Measurements from ENCODE around the gene ADCY10.
"Not testable (repeated sequence)": the region's sequence is repeated elsewhere in the genome, so short reads cannot be mapped to it uniquely, and the experiment has no call there.

Gene ADCY10

GRCh38 chr1:167934426-167935215 lies 20.7 kb upstream of the ADCY10 start:
- DNase-seq = no peak
- TF ChIP-seq POLR2A (IDR thresholded peaks at IDR 0.05; ENCODE audit: low read length) = no peak
- TF ChIP-seq GATA1 (IDR thresholded peaks at IDR 0.05; ENCODE audit: low read depth, low read length) = no peak

DNA sequence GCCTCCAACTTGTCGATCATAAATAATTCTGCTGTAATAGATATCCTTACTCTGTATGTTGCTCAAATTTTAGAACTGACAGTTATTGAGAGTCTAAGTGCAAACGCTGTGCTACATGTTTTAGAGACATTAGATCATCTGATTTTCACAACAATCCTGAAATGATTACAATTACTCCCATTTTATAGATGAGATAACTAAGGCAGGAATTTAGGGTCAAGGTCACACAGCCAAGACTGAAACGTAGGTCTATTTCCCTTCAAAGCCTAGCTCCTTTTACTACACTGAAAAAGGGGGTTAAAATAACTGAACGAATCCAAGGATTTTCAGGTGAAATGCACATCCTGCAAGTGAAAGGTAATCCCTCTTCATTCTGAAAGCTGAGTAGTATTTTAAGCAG lies 19.9 kb upstream of the ADCY10 start:
- no peak for TF ChIP-seq GATA1 (IDR thresholded peaks at IDR 0.05; ENCODE audit: low read depth, low read length)
- no peak for TF ChIP-seq POLR2A (IDR thresholded peaks at IDR 0.05; ENCODE audit: low read length)
- peak in 1 of 2 experiments; percentile 36 for DNase-seq

GRCh38 chr1:167929725-167930124 lies 15.8 kb upstream of the ADCY10 start:
- TF ChIP-seq POLR2A (IDR thresholded peaks at IDR 0.05; ENCODE audit: low read length) (no peak), GATA1 (IDR thresholded peaks at IDR 0.05; ENCODE audit: low read depth, low read length) (no peak)
- DNase-seq = no peak

GRCh38 chr1:167928919-167929318 lies 15.0 kb upstream of the ADCY10 start:
- DNase-seq = not testable (repeated sequence)

- TF ChIP-seq GATA1 (IDR thresholded peaks at IDR 0.05; ENCODE audit: low read depth, low read length) = no peak
- no peak for TF ChIP-seq POLR2A (IDR thresholded peaks at IDR 0.05; ENCODE audit: low read length)
- DNase-seq = peak in 1 of 2 experiments; percentile 31
Observed at GRCh38 chr1:167928457-167928852, 14.5 kb upstream of the ADCY10 start.

GRCh38 chr1:167927046-167927754 lies 13.3 kb upstream of the ADCY10 start:
- no peak for TF ChIP-seq GATA1 (IDR thresholded peaks at IDR 0.05; ENCODE audit: low read depth, low read length)
- TF ChIP-seq POLR2A (IDR thresholded peaks at IDR 0.05; ENCODE audit: low read length) = no peak
- DNase-seq = no peak

DNA sequence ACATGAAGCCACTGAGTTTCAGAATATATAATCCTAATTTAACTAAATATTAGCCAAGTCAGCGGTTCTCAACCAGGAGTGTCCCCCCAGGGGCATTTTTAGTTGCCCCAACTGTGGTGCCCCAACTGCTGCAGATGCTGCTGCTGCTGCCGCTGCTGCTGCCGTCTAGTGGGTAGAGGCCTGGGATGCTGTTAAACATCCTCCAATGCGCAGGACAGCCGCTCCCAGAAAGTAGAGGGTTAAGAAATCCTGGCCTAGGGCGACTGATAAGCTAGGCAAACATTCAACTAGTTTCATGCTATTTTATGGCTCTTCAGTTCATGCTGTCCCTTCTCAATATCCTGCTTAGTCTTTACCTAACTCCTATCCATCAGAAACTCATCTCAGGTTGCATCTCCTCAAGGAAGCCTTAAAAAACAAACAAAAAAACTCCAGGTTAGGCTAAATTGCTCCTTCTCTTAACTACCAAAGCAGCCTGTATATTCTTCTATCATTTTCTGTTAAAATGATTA lies 12.6 kb upstream of the ADCY10 start:
- peak; percentile 28 to 33 for DNase-seq
- TF ChIP-seq POLR2A (IDR thresholded peaks at IDR 0.05; ENCODE audit: low read length) (no peak), GATA1 (IDR thresholded peaks at IDR 0.05; ENCODE audit: low read depth, low read length) (no peak)

- DNase-seq = peak; percentile 60 to 66
- TF ChIP-seq GATA1 (IDR thresholded peaks at IDR 0.05; ENCODE audit: low read depth, low read length) (no peak), POLR2A (IDR thresholded peaks at IDR 0.05; ENCODE audit: low read length) (no peak)
Observed at GRCh38 chr1:167924543-167925231, 10.8 kb upstream of the ADCY10 start.

DNA sequence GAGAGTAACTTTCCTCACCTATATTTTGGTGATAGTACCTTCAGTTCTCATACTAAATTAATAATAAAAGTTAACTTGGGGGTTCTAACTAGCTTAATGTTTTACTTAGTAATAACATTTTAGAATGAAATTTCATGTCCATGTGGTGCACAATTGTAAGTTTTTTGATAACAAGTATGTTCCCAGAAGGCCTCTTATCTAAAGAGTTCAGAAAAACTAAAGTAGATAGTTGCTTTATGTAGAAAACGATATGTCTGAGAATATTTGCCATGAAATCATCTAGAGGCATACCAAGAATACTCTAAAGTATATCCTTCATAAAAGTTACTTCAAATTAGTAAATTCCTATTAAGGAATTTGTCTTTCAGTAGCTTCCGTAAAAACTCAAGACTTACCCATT lies 10.2 kb upstream of the ADCY10 start:
- TF ChIP-seq GATA1 (IDR thresholded peaks at IDR 0.05; ENCODE audit: low read depth, low read length) (no peak), POLR2A (IDR thresholded peaks at IDR 0.05; ENCODE audit: low read length) (peak; percentile 23)
- peak; percentile 70 to 76 for DNase-seq

GRCh38 chr1:167923324-167924056 lies 9.6 kb upstream of the ADCY10 start:
- no peak for TF ChIP-seq POLR2A (IDR thresholded peaks at IDR 0.05; ENCODE audit: low read length)
- no peak for TF ChIP-seq GATA1 (IDR thresholded peaks at IDR 0.05; ENCODE audit: low read depth, low read length)
- peak in 1 of 2 experiments; percentile 70 for DNase-seq

DNA sequence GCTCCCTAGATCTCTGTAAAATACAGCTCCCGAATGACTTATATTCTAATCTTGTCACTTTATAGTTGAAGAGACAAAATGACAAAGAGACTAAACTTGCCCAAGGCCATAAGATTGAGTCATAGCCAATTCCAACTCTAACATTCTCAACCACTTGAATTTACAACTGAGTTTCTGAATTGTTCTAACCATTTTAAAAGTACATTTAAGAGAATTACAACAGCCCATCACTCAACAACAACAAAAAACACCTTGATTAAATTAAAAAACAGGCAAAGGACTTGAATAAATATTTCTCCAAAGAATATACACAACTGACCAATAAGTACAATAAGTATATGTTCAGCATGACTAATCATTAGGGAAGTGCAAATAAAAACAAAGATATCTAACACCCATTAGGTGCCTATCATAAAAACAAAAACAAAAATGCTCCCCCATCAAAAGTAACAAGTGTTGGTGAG lies 8.7 kb upstream of the ADCY10 start:
- TF ChIP-seq GATA1 (IDR thresholded peaks at IDR 0.05; ENCODE audit: low read depth, low read length) (no peak), POLR2A (IDR thresholded peaks at IDR 0.05; ENCODE audit: low read length) (no peak)
- DNase-seq = peak in 1 of 2 experiments; percentile 41

- TF ChIP-seq GATA1 (IDR thresholded peaks at IDR 0.05; ENCODE audit: low read depth, low read length) (no peak), POLR2A (IDR thresholded peaks at IDR 0.05; ENCODE audit: low read length) (no peak)
- peak in 1 of 2 experiments; percentile 21 for DNase-seq
Observed at GRCh38 chr1:167922023-167922422, 8.1 kb upstream of the ADCY10 start.

DNA sequence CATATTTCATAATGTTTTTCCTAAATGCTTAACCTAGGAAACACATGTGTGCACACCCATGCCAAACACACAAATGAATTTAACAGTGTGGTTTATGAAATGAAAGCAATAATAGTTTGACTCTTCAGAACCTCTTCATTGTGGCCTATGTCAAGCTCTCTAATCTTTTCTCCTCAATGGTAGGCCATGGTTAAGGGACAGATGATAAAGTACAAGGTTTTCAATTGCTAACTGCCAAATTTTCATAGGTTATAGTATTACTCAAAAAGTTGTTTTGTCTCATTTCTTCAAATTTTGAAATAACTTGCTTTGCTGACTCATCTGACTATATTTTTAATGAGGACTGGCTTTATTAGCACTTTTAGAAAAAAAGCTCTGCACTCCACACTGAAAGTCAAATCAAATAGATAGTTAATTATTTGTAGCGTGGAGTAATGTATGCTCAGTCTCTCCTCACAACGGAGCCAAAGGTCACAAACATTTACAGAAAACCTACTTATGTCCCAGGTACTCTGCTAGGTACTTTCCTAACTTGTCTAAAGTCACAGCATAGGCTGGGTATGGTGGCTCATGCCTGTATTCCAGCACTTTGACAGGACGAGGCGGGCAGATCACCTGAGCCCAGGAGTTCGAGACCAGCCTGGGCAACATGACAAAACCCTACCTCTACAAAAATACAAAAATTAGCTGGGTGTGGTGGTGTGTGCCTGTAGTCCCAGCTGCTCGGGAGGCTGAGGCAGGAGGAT lies 3.0 kb upstream of the ADCY10 start:
- DNase-seq = no peak
- no peak for TF ChIP-seq GATA1 (IDR thresholded peaks at IDR 0.05; ENCODE audit: low read depth, low read length)
- TF ChIP-seq POLR2A (IDR thresholded peaks at IDR 0.05; ENCODE audit: low read length) = no peak
